IPS-NIHi11 (cell line): ENCODE data around the gene KLHL4.
A peak's percentile ranks its signal among the peaks of the same experiment; 100 is the strongest.
"Not testable (repeated sequence)": the region's sequence is repeated elsewhere in the genome, so short reads cannot be mapped to it uniquely, and the experiment has no call there.

Experiments used
- DNase-seq: peaks from one replicate; pipeline ENCODE4 v3.0.0; 2012; ENCODE audit warnings: mixed read lengths, low spot score

KLHL4 gene, protein sequence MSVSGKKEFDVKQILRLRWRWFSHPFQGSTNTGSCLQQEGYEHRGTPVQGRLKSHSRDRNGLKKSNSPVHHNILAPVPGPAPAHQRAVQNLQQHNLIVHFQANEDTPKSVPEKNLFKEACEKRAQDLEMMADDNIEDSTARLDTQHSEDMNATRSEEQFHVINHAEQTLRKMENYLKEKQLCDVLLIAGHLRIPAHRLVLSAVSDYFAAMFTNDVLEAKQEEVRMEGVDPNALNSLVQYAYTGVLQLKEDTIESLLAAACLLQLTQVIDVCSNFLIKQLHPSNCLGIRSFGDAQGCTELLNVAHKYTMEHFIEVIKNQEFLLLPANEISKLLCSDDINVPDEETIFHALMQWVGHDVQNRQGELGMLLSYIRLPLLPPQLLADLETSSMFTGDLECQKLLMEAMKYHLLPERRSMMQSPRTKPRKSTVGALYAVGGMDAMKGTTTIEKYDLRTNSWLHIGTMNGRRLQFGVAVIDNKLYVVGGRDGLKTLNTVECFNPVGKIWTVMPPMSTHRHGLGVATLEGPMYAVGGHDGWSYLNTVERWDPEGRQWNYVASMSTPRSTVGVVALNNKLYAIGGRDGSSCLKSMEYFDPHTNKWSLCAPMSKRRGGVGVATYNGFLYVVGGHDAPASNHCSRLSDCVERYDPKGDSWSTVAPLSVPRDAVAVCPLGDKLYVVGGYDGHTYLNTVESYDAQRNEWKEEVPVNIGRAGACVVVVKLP

DNA sequence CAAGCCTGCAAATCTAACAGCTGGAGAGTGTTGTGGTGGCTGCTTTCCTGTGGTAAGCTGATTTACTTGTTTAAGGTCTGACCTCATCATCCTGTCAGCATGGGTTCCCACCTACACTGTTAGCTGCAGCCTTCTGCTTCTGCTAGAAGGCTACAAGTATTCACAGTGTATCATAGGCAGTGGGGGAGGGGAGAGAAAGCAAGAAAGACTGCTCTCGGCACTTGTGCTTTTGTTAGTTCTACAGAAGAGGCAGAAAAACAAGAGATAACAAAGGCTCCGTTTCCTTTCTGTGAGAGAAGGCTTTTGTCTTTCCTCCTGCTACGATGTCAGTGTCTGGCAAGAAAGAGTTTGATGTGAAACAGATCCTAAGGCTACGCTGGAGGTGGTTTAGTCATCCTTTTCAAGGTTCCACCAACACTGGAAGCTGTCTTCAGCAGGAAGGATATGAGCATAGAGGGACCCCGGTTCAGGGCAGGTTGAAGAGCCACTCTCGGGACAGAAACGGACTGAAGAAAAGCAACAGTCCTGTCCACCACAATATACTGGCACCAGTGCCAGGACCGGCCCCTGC, at the start of gene KLHL4:
KLHL4 (plus strand) TSS at position 232 of the 571 bp plus-strand sequence; CDS start at position 324, 92 bp downstream.
- peak; percentile 37 for DNase-seq

DNA sequence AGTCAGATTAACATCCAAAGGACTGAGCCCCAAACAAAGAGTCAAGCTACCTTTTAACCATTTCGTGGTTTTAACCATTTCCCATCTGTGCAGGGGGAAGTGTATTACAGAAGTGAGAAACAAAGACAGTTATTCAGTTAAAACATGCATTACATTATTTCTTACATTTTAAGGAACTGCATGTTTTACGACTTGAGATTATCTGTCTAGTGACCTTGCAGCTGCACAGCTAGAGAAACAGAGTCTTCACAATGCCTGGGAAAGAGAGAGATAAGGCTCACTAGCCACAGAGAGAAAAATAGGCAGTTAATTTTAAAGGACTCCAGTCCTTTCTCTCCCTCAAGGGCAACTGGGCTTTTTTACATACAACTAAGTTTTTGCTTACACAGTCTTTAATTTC, 48.7 kb upstream of the KLHL4 start:
- no peak for DNase-seq

DNA sequence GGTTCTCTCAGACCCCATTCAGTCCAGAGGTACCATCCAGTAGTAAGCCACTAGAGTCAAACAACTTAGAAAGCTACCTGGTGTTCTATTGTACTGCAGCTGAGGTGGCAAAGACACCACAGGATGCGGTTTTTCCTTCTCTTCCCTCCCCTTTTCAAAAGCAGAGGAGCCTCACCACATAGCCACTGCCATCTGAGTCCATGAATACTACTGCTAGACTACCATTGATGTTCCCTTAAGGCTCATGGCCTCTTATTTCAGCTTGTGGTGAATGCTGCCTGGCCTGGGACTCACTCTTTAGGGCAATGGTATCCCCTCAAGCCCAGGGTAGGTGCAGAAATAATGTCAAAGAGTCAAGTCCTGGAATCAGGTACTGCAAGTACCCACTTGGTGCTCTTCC, 41.8 kb upstream of the KLHL4 start:
- DNase-seq, result no peak

DNA sequence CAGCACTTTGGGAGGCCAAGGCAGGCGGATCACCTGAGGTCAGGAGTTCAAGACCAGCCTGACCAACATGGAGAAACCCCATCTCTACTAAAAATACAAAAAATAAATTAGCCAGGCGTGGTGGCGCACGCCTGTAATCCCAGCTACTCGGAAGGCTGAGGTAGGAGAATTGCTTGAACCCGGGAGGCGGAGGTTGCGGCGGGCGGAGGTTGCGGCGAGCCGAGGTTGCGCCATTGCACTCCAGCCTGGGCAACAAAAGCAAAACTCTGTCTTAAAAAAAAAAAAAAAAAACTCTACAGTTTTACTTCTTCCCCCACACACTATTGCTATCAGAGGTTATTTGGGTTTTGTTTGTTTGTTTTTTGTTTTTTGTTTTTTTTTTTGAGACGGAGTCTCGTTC, 38.9 kb upstream of the KLHL4 start:
- DNase-seq, result not testable (repeated sequence)

DNA sequence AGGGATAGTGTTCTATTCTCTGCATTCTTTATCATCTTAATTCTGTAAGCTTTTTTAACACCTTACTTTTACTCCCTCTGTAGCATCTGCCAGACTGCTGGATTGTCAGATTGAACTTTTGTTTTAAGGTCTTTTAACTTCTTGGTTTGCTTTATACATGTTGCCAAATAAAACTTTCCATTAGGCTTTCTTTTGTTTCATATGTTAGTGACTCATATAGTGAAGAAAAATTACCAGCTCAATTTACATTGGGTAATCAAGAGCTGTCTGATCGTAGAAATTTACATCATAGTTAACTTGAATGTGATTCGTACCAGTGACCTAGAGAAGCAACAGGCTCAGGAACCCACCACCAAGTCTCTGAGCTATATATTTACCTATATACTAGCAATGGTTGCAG, 28.5 kb upstream of the KLHL4 start:
- DNase-seq, result no peak

DNA sequence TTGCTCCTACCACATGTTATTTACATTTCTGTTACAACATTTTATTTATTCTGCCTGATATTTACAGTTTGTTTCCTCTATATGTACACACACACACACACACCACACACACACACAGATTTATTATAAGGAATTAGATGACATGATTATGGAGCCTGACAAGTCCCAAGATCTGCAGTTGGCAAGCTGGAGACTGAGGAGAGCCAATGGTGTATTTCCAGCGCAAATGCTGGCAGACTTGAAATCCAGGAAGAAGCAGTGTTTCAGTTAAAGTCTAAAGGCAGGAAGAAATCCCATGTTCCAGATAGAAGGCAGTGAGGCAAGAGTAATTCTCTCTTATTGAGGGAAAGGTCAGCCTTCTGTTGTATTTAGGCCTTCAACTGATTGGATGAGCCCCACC, 1.8 kb upstream of the KLHL4 start:
- DNase-seq, result no peak

DNA sequence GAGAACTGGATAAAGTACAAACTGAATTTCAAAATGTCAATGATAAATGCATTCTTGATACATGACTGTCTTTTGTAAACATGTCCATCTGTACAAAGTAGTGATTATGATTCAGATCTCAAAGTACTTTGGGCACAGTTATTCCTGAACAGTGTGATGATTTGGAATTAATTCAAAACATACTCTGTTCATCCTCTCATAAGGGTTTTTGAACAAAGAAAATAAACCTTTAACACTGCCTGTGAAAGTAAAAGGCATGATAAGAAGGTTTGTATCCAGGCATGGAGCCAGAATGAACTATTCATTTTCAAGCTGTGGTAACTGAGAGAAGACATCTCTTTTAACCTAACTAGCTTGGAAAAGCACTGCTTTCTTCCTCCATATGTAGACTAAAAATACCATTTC, 883 bp upstream of the KLHL4 start:
- no peak for DNase-seq

DNA sequence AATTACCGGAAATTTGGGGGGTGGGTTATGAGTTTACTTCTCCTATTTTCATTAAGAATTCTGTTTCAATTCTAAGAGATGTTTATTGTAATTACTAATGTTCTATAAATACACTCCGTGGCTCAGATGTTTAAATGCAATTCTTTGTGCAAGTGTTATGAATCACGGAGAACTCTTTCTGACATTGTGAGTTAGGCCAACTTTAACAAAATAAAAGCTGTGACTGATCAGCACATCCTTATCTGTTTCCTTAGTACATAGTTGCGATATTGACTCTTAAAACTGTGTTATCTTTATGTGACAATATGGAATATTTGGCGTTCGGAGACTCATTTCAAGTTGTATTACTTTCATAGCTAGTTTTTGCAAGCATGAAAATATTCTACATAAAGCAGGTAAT, 902 bp downstream of the KLHL4 start:
- DNase-seq, result no peak

DNA sequence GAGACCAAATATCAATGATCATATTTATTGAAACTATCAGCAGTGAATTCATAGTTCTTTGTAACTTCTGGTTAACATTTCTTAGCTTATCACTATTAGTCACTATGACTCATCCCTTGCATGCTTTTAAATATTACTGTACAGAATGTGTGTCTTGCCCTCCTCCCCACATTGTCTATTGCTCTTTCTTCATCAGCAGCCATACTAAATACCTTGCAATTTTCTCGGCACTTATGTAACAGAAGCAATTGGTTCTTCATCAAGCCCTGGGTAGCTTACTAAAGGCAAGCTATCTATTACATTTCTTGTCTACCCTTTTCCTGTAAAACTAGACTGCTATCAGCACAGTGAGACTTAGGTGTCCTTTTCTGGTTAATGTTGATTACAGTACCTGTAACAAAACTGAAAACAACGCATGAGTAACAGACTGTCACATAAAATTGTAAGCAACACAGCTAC, 8.2 kb downstream of the KLHL4 start:
- no peak for DNase-seq

DNA sequence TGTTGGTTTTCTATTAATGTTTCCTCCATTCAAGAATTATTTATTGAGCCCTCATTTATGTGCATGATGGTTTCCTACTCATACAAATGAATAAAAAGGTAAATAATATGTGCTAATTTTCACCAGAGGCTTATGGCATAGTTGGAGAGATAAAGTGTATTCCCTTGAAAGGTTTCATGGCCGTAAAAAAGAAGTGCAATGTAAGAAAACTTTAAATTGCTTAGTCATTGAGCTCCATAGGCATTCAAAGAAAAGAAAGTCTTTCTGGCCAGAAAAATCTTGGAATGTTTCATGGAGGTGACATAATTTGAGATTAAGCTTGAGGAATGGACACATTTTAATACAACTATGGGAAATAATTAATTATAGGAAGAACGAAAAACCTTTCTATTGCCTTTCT, 8.7 kb downstream of the KLHL4 start:
- no peak for DNase-seq

DNA sequence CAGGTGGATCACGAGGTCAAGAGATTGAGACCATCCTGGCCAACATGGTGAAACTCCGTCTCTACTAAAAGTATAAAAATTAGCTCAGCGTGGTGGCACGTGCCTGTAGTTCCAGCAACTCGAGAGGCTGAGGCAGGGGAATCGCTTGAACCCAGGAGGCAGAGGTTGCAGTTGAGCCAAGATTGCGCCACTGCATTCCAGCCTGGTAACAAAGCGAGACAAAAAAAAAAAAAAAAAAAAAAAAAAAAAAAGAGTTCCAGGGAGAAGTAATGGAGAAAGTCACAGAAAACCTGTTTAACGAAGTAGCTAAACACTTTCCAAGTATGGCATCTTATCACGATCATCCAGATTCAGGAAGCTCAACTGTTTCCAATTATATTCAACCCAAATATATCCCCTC, 10.9 kb downstream of the KLHL4 start:
- no peak for DNase-seq

DNA sequence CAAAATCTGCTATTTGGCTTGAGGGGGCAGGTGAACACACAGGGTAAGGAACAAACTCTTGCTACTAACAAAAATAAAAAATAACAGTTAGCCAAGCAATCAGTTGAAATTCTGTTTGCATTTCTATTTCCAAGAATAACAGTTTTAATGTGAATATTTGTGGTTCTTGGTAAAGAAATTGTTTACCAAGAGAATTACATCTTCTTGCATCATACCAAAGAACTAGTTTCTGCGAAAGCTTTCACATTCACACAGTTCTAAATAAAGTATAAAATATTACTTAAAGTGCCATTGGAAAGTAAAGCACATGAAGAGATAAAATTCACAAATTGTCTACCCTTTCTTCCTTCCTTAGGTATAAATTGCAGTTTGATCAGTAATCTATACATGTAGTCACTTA, 54.4 kb downstream of the KLHL4 start:
- no peak for DNase-seq

DNA sequence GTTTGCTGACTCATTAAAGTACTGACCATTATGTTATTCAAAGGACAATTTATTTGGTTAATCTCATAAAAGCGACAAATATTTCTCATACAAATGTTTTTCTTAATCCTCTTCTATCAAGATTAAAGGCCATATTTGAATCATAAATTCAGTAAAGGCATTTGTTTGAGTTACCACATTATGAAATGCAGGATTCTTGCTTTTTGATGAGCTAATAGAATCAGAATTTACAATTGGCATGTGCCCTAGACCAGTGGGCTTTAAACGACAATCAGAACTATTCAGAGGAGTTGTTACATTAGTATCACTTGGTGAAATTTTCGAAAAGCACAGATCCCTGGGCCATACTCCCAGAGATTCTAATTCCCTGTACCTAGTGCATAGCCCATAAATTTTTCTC, 55.3 kb downstream of the KLHL4 start:
- DNase-seq, result no peak

DNA sequence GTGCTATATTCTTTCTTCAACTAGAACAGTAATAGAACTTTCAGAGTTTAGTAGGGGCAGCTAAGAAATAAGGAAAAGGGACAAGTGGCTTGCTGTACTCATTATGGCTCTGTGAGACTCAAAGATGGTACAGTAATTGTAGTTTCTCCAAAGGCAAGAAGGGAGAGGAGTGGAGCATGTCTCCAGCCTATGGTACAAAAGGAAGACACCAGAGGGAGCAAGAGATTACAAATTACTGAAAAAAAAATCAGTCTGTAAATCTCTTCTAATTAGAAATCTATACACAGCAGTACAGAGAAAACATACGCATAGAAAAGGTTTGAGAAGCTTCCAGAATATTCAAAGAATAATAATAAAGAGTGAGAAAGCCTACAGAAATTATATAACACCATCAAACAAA, 61.4 kb downstream of the KLHL4 start:
- DNase-seq, result peak; percentile 2

DNA sequence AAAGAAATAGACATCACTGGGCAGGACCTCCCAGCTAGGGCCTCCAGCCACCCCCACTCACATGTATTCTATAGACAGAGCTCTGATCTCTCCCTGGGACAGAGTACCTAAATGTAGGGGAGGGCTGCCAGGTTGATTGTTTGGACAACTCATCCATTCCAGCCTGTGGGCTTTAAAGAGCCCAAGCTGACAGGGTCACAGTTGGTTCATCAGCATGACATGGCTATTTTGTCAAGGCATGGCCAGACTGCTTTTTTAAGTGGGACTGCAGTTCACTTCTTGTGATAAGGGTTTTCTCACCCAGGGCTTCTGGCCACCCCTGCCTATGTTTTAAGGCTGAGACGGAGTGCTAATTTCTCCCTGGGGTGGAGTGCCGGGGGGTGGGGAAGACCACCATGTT, 63.3 kb downstream of the KLHL4 start:
- no peak for DNase-seq

DNA sequence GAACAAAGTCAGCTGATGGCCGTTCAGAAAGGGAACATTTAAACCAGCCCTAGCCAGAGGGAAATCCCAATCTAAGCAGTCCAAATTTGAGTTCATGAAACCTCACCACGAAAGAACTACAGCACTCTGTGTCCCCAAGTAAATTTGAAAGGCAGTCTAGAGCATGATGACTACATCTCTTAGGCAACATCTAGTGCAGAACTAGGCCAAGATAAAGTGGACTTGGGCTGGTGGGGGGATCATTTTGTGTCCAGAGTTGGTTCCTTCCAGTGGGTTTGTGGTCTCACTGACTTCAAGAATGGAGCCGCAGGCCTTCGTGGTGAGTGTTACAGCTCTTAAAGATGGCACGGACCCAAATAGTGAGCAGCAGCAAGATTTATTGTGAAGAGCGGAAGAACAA, 64.9 kb downstream of the KLHL4 start:
- no peak for DNase-seq

DNA sequence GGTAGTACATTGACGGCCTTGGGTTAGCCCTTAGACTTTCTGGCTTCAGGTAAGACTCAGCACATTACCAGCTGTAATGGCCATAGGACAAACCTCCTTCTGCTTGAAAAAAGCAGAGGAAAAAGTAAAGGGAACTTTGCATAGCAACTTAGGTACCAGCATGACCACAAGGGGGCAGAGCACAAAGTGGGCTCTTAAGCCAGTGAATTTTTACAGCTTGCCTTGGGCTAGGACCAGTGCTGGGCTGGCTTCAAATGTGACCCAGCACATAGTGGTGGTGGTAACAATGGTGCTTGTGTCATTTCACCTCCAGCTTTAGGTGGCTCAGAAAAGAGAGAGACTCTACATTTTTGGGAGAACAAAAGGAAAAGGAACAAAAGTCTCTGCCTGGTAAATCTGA, 66.1 kb downstream of the KLHL4 start:
- DNase-seq, result peak; percentile 8

DNA sequence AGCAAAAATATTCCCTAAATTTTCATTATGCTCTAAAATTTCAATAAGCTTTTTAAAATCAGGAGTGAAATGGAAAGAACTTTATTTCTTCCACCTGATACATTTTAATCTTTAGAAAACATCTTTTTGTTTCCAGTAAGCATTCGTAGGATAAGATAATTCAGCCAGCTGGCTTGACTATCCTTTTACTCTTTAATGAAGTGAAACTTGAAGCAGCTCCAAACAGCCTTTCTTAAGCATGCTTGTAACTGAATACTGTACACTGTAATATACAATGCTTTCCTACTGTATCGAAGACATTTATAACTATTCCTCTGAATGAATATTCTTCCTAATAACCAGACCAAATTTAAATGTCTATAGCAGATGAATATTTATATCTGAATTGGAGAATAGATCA, 98.8 kb downstream of the KLHL4 start:
- DNase-seq, result no peak

DNA sequence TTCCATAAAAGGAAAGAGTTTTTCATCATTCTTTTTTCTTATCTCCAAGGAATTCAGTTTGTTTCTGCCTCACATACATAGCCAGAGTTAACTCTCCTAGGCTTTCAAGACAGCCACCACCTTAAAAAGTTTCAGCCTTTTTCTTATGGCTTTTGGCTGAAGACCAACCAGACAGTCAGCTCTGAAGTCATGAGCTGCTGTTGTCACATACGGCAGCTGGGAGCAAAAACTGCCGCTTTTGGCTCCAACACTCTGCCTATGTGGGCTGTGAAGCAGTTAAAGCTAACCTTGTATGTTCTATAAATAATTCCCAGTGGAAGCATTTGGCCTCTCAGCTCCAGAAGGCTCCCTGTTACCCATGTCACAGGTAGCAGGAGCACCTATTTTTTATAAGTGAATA, 104.1 kb downstream of the KLHL4 start:
- DNase-seq, result no peak

DNA sequence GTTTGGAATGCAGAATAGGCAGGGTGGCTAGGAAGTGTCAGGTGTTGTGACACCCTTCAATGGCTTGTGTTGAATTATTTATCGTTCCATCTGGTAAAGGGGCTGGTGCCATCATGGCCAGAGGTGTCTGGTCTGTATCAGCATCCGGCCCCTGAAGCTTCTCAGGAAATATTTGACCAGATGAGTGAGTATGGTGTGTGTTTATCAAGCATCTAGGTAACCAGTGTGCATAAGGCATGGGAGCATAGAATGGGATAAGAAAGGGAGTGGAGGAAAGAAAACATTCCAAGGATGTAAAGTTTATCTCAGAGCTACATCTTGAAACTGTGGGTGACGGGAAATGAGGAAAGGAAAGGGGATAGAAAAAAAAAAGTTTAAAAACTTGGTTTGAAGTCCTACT, 109.4 kb downstream of the KLHL4 start:
- DNase-seq, result no peak

DNA sequence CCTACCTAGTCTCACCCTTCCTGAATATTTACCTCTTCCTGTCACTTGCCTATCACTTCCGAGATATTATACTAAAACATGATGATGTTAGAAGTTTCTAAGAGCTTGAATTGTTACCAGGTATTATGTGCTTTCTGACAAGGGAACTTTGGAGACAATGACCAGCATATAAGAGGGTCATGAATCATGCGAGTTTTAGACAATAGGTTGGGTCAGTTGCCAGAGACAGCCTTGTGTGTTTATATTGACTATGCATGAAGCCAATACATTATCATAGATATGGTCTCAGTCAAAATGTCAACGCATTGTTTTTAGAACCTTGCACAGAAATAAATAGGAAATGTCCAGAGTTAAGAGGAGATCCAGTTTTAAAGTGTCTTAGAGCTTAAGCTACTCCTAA, 116.8 kb downstream of the KLHL4 start:
- DNase-seq, result no peak

DNA sequence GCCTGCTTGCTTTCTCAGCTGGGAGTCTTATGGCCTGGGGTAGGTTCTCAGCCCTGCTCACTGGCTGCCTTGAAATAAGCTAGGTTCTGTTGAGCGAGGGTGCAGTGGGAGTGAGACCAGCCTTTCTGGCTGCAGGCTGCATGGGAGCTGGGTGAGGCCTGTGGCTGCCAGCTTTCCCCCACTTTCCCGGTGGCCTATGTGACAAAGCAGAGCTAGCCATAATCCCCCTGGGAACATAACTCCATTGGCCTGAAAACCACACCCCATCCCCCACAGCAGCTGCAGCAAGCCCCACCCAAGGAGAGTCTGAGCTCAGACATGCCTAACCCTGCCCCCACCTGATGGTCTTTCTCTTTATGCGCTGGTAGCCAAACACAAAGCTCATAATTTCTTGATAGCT, 118.9 kb downstream of the KLHL4 start:
- DNase-seq, result no peak

DNA sequence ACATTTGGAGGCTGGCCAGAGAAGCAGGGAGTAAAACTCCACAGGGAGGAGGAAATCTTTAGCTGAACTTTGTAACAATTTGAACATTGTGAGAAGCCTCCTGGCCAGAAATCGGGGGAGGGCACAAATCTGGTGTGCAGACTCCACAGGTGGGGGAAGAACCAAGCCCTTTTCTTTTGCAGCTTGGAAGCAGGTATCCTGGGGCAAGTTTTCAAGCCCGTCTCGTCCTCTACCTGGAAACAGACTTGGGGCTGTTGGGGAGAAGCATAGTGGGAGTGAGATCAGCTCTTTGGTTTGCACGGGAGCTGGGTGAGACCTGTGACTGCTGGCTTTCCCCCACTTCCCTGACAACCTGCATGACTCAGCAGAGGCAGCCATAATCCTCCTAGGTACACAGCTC, 123.8 kb downstream of the KLHL4 start:
- not testable (repeated sequence) for DNase-seq
